ENCODE data around the gene PIK3R5. TPM values are rescaled to one million over a fixed set of nuclear protein-coding genes. Genes with fewer than 3 reads are reported as not detected.

Gene PIK3R5
- total RNA-seq, 1 experiment from 2014 or later: 0.09 TPM

GRCh38 chr17:8900626-8901585 is 64.6 kb downstream of the PIK3R5 start:
- CTCF ChIA-PET: no interaction called here
- Histone ChIP-seq H3K36me3 (ENCODE audit: insufficient read depth, low read length, poor library complexity, severe bottlenecking) (no peaks in the 10 kb centered on the region), H3K27ac (ENCODE audit: low read depth, low read length, poor library complexity, severe bottlenecking) (no peak overlapping the region), H3K9me3 (ENCODE audit: low read depth, low read length, poor library complexity, severe bottlenecking) (no peaks in the 10 kb centered on the region), H3K4me3 (ENCODE audit: low read depth, low read length, poor library complexity, severe bottlenecking) (no peak overlapping the region), H3K4me1 (ENCODE audit: insufficient read depth, low read length, poor library complexity, severe bottlenecking) (no peaks in the 10 kb centered on the region), H3K27me3 (replicated peaks; ENCODE audit: insufficient read depth, low read depth, low read length, poor library complexity) (peaks cover 15% of the 10 kb centered on the region)
- DNase-seq (ENCODE audit: low spot score): no peak
- POLR2A ChIA-PET (ENCODE audit: low non-redundant PET): no interaction called here
- no TSS peak for BruUV-seq (replicated peaks)
- intact Hi-C loops (cut with micrococcal nuclease; ENCODE audit: unreplicated experiment): no loop called here
- TF ChIP-seq CTCF (conservative IDR thresholded peaks at IDR 0.05; ENCODE audit: low read depth, low read length) (no peak), EZH2 (IDR thresholded peaks at IDR 0.05; ENCODE audit: borderline replicate concordance, low read depth, low read length, poor library complexity, severe bottlenecking) (no peak)

- H3K27me3 ChIP-seq (replicated peaks; ENCODE audit: insufficient read depth, low read depth, low read length, poor library complexity): peaks cover 12% of the 10 kb centered on the region
- POLR2A ChIA-PET (ENCODE audit: low non-redundant PET): no interaction called here
- H3K9me3 ChIP-seq (ENCODE audit: low read depth, low read length, poor library complexity, severe bottlenecking): no peaks in the 10 kb centered on the region
- intact Hi-C loops (cut with micrococcal nuclease; ENCODE audit: unreplicated experiment): no loop called here
- CTCF ChIA-PET: no interaction called here
- no peaks in the 10 kb centered on the region for H3K36me3 ChIP-seq (ENCODE audit: insufficient read depth, low read length, poor library complexity, severe bottlenecking)
- BruUV-seq (replicated peaks): no TSS peak
- TF ChIP-seq CTCF (conservative IDR thresholded peaks at IDR 0.05; ENCODE audit: low read depth, low read length) (no peak), EZH2 (IDR thresholded peaks at IDR 0.05; ENCODE audit: borderline replicate concordance, low read depth, low read length, poor library complexity, severe bottlenecking) (no peak)
- DNase-seq (ENCODE audit: low spot score): no peak
- no peak overlapping the region for H3K4me3 ChIP-seq (ENCODE audit: low read depth, low read length, poor library complexity, severe bottlenecking)
- no peaks in the 10 kb centered on the region for H3K4me1 ChIP-seq (ENCODE audit: insufficient read depth, low read length, poor library complexity, severe bottlenecking)
- no peak overlapping the region for H3K27ac ChIP-seq (ENCODE audit: low read depth, low read length, poor library complexity, severe bottlenecking)
These were observed 65.3 kb downstream of the PIK3R5 start for GRCh38 chr17:8900207-8900606.

- intact Hi-C loops (cut with micrococcal nuclease; ENCODE audit: unreplicated experiment): loop anchor here (5.0 to 10.0 kb wide), 3 partner anchors 91 to 484 kb away; no protein-coding TSS in a partner anchor
- POLR2A ChIA-PET (ENCODE audit: low non-redundant PET): no interaction called here
- no peak for TF ChIP-seq CTCF (conservative IDR thresholded peaks at IDR 0.05; ENCODE audit: low read depth, low read length)
- TF ChIP-seq EZH2 (IDR thresholded peaks at IDR 0.05; ENCODE audit: borderline replicate concordance, low read depth, low read length, poor library complexity, severe bottlenecking): no peak
- no peak for DNase-seq (ENCODE audit: low spot score)
- Histone ChIP-seq H3K9me3 (ENCODE audit: low read depth, low read length, poor library complexity, severe bottlenecking) (no peaks in the 10 kb centered on the region), H3K4me3 (ENCODE audit: low read depth, low read length, poor library complexity, severe bottlenecking) (no peak overlapping the region), H3K27ac (ENCODE audit: low read depth, low read length, poor library complexity, severe bottlenecking) (no peak overlapping the region), H3K27me3 (replicated peaks; ENCODE audit: insufficient read depth, low read depth, low read length, poor library complexity) (peaks cover under 1% of the 10 kb centered on the region), H3K4me1 (ENCODE audit: insufficient read depth, low read length, poor library complexity, severe bottlenecking) (no peaks in the 10 kb centered on the region), H3K36me3 (ENCODE audit: insufficient read depth, low read length, poor library complexity, severe bottlenecking) (no peaks in the 10 kb centered on the region)
- CTCF ChIA-PET: no interaction called here
- no TSS peak for BruUV-seq (replicated peaks)
These were observed 66.9 kb downstream of the PIK3R5 start for GRCh38 chr17:8898636-8899035.

All from A673 (cell line).